RPMI7951 (cell line): Measurements from ENCODE around the gene BTBD17. TPM values are rescaled to one million over a fixed set of nuclear protein-coding genes. Genes with fewer than 3 reads are reported as not detected.

Source experiments
- DNase-seq: peaks from one replicate; pipeline ENCODE4 v3.0.0-alpha.2; 2012; ENCODE audit warnings: low read depth
- total RNA-seq: library from RNA; depleted of rRNA; stranded (reverse); fragments of >200 nt; shearing (Covaris generic); gene quantifications from 2 replicates; pipeline ENCODE4 v1.2.3, GENCODE V29; 2014

BTBD17 gene
- total RNA-seq, 1 experiment from 2014 or later, result not detected

DNA sequence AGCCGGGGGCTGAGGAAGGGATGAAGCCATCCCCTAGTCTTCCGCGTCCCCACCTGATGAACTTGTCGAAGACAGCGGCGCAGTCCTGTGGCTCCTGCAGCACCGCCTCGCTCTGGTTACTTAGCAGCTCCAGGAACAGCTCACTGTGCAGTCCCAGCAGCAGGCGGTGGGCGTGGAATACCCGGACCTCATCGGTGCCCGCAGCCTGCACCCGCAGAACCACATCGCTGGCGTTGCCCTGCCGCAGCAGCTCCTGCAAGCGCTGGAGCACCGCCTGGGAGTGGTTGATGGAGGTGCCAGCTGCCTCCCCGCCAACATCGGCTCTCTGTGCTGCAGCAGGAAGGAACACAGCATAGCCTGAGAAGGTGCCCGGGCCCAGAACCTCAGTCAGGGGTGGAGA, 1.8 kb downstream of the BTBD17 start:
- no peak for DNase-seq

DNA sequence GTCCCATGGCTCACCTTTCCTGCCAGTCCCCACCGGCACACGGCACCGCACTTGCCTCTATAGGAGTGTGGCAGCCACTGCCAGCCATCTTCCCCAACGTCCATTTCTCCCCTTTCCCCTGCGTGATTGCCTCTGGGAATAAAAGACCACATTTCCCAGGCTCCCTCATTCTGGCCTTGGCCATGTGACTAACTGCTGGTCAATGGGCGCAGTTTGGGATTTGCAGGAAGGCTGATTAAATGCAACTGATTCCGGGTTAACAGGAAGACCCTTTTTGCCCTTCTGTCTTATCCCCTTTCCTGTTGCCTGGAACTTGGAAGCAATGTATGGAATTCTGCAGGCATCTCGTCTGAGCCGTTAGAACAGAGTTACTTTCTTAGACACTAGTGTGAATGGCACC, 3.0 kb downstream of the BTBD17 start:
- DNase-seq, result no peak

DNA sequence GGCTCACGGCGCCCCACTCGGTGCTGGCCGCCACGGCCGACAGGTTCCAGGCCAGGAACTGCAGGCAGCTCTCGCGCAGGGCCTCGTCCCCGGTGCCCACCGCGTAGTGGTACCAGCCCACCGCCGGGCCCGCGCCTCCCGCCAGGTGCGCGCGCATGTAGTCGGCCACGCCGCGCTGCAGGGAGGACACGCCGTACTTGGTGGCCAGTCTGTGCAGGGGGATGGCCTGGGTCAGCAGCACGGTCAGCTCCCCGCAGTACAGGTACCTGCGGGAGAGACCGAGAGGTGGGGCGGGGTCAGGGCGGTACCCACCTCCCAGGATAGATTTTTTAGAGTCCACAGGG, 4.2 kb downstream of the BTBD17 start:
- DNase-seq, result no peak

DNA sequence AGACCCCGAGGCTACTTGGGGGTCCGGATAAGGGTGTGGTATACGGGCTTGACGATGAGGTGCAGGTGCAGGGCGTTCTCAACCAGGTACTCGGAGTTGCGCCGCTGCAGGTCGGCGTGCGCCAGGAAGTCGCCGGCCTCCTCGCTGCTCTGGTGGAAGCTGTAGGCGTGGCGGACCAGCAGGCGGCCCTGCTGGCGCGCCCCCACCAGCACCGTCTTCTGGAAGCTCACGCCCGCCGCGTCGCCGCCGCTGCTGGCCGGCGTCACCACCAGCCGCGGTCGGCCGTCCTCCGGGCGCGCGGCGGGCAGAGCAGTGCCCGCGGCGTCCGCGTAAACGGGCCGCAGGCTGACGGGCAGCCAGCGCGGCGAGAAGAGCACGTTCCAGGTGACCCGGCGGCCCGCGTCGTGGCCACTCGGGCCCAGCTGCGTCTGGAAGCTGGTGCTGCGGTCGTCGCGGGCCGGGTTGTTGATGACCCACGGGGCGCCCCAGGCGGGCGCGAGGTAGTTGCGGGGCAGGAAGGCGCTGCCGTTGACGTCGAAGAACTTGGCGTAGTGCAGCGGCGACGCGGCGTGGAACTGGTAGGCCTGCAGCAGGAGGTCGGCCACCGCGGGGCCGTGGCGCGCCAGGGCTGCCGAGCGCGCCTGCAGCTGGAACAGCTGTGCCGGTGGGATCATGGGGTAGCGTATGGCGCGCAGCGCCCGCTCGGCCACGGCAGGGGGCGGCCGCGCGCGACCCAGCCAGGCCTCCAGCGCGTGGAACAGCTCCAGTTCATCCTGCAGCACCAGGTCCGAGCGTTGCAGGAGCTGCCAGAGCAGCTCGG, 4.8 kb downstream of the BTBD17 start:
- no peak for DNase-seq

DNA sequence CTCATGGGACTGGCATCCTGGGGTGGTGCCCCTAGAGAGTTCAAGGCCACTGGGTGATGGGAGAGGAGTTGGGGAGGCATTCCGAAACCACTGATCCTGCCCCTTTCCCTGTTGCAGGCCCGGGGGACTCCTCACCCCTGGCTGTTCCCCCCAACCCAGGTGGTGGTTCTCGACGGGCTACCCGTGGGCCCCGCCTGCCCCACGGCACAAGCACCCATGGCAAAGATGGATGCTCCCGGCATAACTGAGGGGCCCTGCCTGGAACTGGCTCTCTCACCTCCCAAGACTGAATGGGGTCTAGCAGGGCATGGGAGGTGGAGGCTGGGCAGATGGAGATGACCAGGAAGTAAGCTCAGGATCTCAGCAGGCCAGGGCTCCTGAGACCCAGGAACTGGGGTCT, 6.6 kb downstream of the BTBD17 start:
- DNase-seq, result no peak

DNA sequence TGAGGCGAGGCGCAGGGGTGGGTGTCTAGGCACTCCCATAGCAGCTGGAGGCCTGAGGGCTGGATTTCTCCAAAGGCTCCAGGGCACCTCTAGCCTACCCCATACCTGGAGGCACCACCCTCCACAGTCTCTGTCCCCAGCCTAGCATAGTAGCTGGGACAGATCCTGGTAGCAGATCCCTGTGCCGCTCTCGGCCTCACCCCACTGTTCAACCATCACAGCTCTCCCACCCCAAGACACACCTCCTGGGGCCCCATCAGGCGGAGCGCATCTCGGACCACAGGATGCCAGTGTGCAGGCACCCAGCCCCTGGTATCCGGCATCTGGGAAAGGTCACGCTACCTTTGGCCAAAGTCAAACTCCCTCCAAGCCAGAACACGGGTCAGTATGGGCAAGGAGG, 7.1 kb downstream of the BTBD17 start:
- DNase-seq, result no peak

DNA sequence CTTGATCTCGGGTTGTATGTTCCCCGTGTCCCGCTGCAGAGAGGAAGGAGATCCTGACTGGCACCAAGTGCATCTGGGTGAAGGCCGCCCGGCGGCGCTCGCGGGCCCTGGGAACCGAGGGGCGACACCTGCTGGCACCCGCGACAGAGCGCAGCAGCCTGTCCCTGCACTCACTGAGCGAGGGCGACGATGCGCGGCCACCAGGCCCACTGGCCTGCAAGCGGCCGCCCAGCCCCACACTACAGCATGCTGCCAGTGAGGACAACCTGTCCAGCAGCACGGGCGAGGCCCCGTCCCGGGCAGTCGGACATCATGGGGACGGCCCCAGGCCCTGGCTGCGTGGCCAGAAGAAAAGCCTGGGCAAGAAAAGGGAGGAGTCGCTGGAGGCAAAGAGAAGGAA, 7.5 kb downstream of the BTBD17 start:
- DNase-seq, result no peak

DNA sequence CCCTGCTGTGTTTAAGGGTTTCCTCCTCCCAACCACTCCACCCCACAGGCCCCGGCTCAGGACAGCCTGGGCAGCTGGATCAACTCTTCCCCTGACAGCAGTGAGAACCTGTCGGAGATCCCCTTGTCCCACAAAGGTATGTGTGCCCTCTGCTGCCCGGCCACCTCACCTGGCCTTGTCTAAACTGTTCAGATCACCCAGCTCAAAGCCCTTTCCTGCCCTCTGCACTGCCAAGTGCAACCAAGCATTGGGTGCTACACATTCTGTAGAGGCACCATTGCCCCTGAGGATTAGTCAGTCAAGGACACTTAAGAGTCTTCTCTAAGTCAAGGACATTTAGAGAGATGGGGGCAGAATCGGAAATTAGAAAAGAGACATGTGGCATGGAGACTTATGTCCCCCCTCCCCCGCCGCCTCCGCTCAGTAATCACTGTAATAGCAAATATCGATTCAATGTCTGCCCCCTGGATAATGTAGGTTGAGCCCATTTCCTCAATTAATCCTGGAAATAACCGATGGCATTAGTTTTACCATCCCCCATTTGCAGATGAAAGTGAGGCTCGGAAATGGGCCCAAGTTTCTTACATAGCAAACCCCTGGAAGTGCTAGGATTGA, 8.1 kb downstream of the BTBD17 start:
- DNase-seq, result no peak

DNA sequence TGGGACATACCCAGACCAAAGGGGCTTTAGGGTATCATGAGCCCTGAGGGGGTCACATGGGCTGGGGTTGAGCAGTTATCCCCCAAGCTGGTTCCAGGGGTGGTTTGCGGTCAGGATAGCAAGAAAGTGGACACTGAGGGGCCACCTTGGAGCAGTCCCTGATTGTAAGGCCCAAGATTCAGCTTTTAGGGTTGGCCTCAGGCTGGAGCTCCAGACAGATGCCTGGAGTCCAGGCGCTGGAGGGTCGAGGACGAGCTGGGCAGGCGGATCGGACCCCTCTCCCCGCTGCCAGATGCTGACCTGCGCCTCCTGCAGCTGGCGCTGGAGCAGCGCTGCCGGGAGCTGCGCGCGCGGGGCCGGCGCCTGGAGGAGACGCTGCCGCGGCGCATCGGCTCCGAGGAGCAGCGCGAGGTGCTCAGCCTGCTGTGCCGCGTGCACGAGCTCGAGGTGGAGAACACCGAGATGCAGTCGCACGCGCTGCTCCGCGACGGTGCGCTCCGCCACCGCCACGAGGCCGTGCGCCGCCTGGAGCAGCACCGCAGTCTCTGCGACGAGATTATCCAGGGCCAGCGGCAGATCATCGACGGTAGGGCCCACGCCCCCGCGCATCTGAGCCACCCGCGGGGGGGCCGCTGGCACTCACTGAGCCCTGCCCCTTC, 10.0 kb downstream of the BTBD17 start:
- DNase-seq, result no peak

DNA sequence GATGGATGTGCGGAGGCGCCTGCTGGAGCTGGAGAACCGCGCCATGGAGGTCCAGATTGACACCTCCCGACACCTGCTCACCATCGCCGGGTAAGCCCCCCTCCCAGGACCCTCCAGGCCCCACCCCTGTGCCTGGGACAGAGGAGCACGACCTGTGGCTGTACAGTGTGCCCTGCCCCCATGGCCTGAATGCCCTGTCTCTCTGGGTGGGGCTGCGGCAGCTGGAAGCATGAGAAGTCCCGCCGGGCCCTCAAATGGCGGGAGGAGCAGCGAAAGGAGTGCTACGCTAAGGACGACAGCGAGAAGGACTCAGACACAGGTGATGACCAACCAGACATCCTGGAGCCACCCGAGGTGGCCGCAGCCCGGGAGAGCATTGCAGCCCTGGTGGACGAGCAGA, 11.2 kb downstream of the BTBD17 start:
- DNase-seq, result no peak

DNA sequence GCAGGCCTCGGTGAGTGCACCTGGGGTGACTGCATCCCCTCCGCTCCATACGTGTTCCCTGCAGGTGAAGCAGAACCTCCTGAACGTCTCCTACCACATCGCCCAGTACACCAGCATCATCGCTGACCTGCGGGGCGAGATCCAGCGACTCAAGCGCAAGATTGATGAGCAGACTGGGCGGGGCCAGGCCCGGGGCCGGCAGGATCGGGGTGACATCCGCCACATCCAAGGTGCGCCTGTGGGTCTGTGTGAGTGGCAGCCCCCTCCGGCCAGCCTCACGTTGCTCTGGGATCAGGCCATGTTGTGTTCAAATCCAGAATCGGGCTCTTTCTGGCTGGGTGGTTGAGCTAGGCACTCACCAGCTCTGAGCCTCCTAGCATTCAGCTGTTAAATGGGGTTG, 12.5 kb downstream of the BTBD17 start:
- DNase-seq, result no peak

DNA sequence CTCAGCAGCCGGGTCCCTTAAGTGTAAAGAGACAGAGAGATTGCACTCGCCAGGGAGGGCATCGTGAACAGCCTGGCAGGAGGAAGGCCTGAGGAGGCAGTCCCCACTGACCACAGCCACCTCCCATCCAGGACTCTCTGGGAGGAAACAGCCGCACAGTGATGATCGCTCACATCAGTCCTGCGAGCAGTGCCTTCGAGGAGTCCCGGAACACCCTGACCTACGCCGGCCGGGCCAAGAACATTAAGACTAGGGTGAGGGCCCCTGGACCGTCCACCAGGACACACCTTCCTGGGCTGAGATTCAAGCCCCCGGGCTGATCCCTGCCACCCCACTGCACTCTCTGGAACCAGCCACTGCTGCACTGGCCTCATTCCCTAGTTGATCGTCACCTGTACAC, 14.0 kb downstream of the BTBD17 start:
- DNase-seq, result no peak

DNA sequence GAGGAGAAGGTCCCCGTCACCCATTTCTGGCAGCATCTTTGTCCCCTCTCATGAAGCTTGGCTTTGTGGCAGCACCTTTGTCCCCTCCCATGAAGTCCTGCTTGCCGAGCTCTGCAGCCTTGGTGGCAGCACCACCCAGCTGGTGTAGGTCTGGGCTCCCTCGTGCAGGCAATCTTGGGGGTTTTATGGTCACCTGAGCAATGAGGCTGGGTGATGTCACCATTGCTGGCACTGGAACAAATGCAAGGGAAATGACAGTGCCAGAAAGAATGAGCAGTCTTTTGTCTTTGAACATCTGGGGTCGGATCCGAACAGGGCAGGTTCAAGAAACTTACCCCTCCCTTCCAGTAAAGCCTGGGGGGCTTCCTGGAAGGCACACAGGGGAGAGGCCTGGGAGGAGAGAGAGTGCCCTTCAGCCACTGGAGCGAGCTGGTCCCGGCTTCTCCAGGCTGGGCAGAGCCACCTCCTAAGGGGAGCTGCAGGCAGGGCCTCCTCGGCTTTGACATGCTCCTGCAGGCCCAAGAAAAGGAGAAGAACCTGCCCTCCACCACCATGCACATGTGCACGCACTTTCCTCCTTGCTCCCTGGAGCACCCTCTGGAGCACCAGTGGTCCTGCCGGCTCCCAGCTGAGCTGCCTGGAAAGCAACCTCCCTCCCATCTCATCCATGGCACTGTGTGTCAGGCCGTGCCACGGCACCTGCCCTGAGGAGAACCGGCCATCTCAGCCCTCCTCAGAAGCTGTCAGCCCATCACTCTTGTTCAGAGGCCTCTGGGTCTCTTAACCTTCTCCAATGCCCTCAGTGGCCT, 16.0 kb downstream of the BTBD17 start:
- no peak for DNase-seq

DNA sequence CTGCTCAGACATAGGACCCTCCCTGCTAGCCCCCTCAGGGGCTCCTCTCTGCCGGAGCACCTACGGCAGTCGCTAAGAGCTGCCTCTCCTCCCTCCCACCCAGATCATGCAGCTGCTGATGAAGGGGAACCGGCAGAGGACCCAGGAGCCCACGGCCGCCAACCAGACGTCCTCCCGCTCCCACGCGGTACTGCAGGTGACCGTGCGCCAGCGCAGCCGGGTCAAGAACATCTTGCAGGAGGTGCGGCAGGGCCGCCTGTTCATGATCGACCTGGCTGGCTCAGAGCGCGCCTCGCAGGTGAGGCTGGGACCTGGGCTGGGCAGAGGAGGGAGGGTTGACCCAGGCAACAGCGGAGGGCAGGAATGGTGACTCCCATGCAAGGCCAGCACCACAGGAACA, 17.0 kb downstream of the BTBD17 start:
- DNase-seq, result no peak

DNA sequence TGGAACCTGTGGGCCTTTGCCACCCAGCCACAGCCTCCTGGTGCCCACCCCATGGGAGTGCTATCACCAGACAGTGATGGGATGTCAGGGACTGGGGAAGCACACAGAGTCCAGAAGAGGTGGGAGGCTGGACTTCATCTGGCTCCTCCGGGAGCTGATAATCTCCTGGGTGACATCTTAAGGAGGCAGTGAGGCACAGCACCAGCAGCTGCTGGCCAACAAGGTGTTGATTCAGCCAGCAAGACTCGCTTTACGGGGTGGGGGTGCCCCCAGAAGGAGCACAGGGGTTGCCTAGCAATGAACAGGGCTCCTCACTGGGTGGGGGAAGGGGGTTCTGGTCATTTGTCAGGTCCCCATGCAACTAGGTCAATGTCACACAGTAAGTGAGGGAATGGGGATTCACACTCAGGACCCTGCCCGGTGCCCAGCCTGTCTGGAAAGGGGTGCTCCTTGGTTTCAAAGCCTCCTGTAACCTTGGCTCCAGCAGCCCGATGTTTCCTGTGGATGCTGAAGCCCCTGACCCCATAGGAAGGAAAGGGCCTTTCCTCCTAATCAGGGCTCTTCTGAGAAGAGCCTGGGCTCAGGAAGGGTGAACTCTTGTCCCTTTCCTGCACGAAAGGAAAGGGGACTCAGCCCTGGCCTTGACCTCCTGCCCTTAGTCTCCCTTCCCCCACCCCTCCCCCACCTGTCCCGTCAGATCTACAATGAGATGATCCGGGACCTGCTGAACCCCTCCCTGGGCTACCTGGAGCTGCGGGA, 18.0 kb downstream of the BTBD17 start:
- no peak for DNase-seq

DNA sequence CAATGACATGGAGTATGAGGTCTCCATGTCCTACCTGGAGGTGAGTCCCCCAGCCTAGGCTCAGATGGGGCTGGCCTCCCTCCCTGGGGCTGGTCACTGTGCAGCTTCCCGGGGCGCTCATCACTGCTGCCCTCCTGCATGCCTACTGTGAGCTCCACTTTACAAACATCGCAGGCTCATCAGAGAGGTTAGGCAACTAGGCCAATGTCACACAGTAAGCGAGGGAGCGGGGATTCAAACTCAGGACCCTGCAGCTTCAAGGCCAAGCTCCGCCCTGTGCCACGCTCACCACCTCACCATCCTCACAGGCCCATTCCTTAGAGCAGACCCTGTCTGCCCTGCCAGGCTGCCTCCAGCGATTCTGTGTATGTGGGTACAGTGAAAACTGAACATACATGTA, 18.5 kb downstream of the BTBD17 start:
- DNase-seq, result no peak

DNA sequence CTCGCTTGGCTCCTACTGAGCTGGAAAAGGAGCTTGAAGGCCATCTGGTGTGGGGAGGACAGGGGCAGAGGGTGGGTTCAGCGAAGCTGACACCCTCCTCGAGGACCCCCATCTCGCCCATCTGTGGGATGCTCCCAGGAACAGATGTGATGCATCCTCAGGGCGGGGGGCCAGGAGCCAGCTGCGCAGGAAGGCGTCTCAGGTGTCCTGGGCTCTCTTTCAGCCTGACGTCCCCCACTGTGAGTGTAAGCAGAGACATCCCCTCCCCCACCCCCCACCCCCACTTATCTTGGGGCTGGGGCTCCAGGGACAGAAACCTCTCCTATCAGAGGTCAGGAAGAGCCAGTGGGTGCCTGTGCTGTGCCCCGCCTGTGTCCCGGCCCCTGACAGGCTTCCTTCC, 19.4 kb downstream of the BTBD17 start:
- DNase-seq, result no peak

DNA sequence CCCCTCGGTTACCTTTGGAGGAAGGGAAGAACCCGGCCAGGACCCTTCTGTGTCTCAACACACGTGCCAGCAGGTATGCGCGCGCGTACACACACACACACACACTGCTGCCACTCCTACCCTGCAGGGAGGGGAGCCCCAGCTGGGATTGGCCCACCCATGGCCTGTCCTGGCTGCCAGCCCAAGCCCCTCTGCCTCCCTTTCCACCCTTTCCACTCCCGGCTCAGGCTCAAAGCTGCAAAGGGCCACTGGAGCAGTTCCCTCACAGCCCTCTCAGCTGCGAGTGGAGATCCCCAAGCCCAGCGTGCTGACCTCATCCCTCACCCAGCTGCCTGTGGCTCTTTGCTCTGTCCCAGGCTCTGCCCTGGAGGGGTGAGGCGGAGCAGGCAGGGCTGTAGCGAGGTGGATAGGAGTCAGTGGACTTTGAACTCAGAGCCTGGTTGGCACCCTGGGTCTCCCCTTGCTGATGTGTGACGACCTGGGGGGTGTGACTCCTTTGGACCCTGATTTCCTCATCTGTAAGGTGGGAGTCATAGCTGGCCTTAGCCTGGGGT, 21.1 kb downstream of the BTBD17 start:
- no peak for DNase-seq

DNA sequence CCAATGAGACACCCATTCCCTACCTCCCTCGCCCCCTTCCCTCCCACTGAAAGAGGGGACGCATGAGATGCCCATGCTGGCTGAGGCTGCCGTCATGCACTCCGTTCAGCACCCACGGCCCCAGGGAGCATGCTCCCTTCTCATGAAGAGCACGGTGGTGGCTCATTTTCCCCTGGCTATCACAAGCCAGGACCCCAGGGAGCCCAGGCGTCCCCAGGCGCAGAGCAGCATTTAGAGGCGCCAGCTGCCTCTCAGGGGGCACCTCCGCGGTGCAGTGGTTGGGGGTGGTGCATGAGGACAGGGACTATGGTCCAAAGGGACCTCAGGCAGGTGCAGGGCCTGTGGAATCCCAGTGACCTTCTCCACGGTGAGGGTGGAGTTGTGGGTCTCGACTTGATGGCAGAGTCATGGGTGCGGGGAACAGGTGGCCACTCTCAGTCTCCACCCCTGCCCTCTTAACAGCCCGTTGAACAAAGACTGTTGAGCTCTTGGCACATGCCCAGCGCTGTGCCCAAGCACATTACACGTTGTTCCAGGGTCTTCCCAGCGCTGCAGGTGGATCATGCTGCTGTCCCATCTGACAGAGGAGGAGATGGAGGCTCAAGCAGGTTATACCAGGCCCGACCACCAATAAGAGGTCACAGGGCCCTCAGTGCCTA, 22.0 kb downstream of the BTBD17 start:
- DNase-seq, result no peak

DNA sequence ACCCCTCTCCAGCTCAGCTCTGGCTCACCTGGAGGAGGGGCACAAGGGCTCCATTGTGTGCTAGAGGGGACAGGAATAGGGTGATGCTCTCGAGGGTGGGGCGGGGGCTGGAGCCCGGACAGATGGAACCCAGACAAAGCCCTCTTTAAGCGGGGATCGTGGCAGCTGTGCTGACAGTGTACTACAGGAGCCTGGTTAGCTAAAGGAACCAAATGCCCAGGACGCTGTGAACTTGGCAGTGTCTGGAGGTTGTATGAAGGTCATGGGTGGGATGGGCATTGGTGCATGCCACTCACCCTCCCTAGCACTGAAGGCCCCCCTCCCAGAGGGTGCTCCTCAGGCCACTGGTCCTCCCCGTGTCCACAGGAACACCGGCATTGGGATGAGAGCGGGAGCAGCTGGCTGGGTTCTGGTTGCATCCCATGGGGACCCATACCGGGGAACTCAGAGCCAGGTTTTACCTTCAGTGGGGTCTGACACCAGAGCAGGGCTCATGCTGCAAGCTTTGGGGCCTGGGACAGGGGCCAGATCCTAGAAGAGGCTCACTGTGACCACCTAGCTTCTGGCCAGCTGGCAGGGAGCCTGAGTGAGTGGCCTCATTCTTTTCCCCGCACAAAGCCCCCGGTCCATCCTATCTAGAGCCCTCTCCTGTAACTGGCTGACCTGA, 23.7 kb downstream of the BTBD17 start:
- DNase-seq, result no peak
